HepG2 (cell line): Measurements from ENCODE around the gene CRLF1. TPM values are rescaled to one million over a fixed set of nuclear protein-coding genes. Genes with fewer than 3 reads are reported as not detected.
A peak's percentile ranks its signal among the peaks of the same experiment; 100 is the strongest.

Source experiments
- ATAC-seq: fragments of 200-7000 bp; cut with Tn5 transposase; 3 replicates; pipeline ENCODE4 v1.9.1; 2020; ENCODE audit warnings: mild to moderate bottlenecking, moderate library complexity
- BruUV-seq: library from RNA; stranded (reverse); fragments of 400-500 nt; replicated peaks from 2 replicates; lab custom pipeline; 2021; lab: Mats Ljungman, UMichigan
- CTCF ChIA-PET: fragments of 300-600 bp; formaldehyde crosslinking; extraction: SDS; loops from one replicate; lab custom pipeline; 2021; ENCODE audit warnings: low total read pairs, inconsistent platforms, low intra/inter-chr PET ratio; lab: Yijun Ruan, JAX
- POLR2A ChIA-PET: fragments of 350-600 bp; sonication (Branson Sonifier 250); formaldehyde crosslinking; loops from one replicate; lab custom pipeline; 2020; ENCODE audit warnings: antibody characterized with exemption, inconsistent platforms; lab: Yijun Ruan, JAX
- DNase-seq: peaks from one replicate; pipeline ENCODE4 v3.0.0-alpha.2; 2015; ENCODE audit warnings: low spot score
- FAIRE-seq: peaks from 3 replicates; lab custom pipeline; 2011; peaks lifted over from hg19 to GRCh38; lab: Jason Lieb, UNC
- H2AFZ ChIP-seq: one replicate; pipeline ENCODE4 v1.6.1; 2011; ENCODE audit warnings: low read length, inconsistent platforms
- H3K27ac ChIP-seq: fragments of 300-600 bp; 3 replicates; pipeline ENCODE4 v1.8.0; 2011; ENCODE audit warnings: mixed run types, mild to moderate bottlenecking, mixed read lengths, low read length, inconsistent platforms; ENCODE audit not compliant: insufficient read depth; ENCODE audit errors: extremely low read length
- H3K27me3 ChIP-seq, 2 experiments: fragments of 200-600 bp in 1 of 2; 2 replicates in 1 of 2; 3 replicates in 1 of 2; pipeline versions ENCODE4 v1.6.0 to v1.8.0; 2011; ENCODE audit warnings: low read length in 2 of 2, mild to moderate bottlenecking in 2 of 2, moderate library complexity in 2 of 2, inconsistent platforms in 1 of 2; ENCODE audit not compliant: insufficient read depth in 2 of 2, control insufficient read depth in 1 of 2
- H3K36me3 ChIP-seq, 2 experiments: fragments of 200-600 bp in 1 of 2; replicated peaks in 1 of 2; 2 replicates in 1 of 2; 3 replicates in 1 of 2; pipeline versions ENCODE4 v1.5.1 to v1.8.0; 2011; ENCODE audit warnings: low read length in 2 of 2, inconsistent platforms in 1 of 2; ENCODE audit not compliant: insufficient read depth in 2 of 2, control insufficient read depth in 1 of 2
- H3K4me1 ChIP-seq: 2 replicates; pipeline ENCODE4 v1.5.1; 2012; ENCODE audit warnings: low read length, inconsistent platforms; ENCODE audit not compliant: insufficient read depth
- H3K4me2 ChIP-seq: 2 replicates; pipeline ENCODE4 v1.6.0; 2011; ENCODE audit warnings: low read depth, low read length, inconsistent platforms
- H3K4me3 ChIP-seq, 3 experiments: fragments of 200-600 bp in 1 of 3; sonication (generic), shearing (Covaris generic) in 1 of 3; replicated peaks in 1 of 3; 2 replicates each; pipeline ENCODE4 v1.5.1; 2011 to 2016; ENCODE audit warnings: low read length in 3 of 3, inconsistent platforms in 2 of 3, low read depth in 2 of 3, mild to moderate bottlenecking in 2 of 3, control low read depth in 1 of 3, mixed read lengths in 1 of 3; ENCODE audit not compliant: insufficient read depth in 1 of 3
- H3K79me2 ChIP-seq: one replicate; pipeline ENCODE4 v1.6.1; 2011; ENCODE audit warnings: low read length, inconsistent platforms; ENCODE audit not compliant: insufficient read depth
- H3K9ac ChIP-seq: 2 replicates; pipeline ENCODE4 v1.6.0; 2011; ENCODE audit warnings: mild to moderate bottlenecking, low read depth, low read length, inconsistent platforms; ENCODE audit not compliant: insufficient read depth
- H3K9me3 ChIP-seq: 2 replicates; pipeline ENCODE4 v1.5.1; 2012; ENCODE audit warnings: mild to moderate bottlenecking, low read length
- H4K20me1 ChIP-seq: 2 replicates; pipeline ENCODE4 v1.6.0; 2011; ENCODE audit warnings: inconsistent platforms, mild to moderate bottlenecking, low read length, moderate library complexity; ENCODE audit not compliant: insufficient read depth
- ARHGAP35 ChIP-seq: sonication (generic); formaldehyde crosslinking; IDR thresholded peaks from 2 replicates; pipeline ENCODE4 v1.9.0; 2022; ENCODE audit warnings: mild to moderate bottlenecking, inconsistent platforms, moderate library complexity, missing genetic modification reagents, borderline replicate concordance
- CEBPG ChIP-seq: IDR thresholded peaks from 2 replicates; pipeline ENCODE4 v1.6.1; 2016
- CREB1 ChIP-seq, 2 experiments: fragments of 450-650 bp in 1 of 2; IDR thresholded peaks; 2 replicates each; pipeline ENCODE4 v1.6.1; 2016 to 2017; ENCODE audit warnings: control low read depth in 1 of 2, mild to moderate bottlenecking in 1 of 2, missing compliant biosample characterization in 1 of 2, missing genetic modification characterization in 1 of 2
- DMAP1 ChIP-seq: IDR thresholded peaks from 2 replicates; pipeline ENCODE4 v1.6.1; 2016
- HDAC2 ChIP-seq: sonication (generic); formaldehyde crosslinking; IDR thresholded peaks from 2 replicates; pipeline ENCODE4 v1.4.0; 2020; ENCODE audit warnings: missing genetic modification reagents
- KAT8 ChIP-seq: IDR thresholded peaks from 2 replicates; pipeline ENCODE4 v1.6.1; 2016; ENCODE audit warnings: missing genetic modification reagents, missing compliant biosample characterization
- MATR3 ChIP-seq: sonication (generic); formaldehyde crosslinking; IDR thresholded peaks from 2 replicates; pipeline ENCODE4 v1.4.0; 2020; ENCODE audit warnings: missing genetic modification reagents
- MAZ ChIP-seq, 2 experiments: sonication (generic) in 1 of 2; formaldehyde crosslinking in 1 of 2; IDR thresholded peaks; 2 replicates each; pipeline versions ENCODE4 v1.5.0 to v1.6.1; 2012 to 2020; ENCODE audit warnings: low read depth in 2 of 2, mild to moderate bottlenecking in 2 of 2, borderline replicate concordance in 1 of 2, improper control_type of control experiment in 1 of 2, low read length in 1 of 2, missing genetic modification reagents in 1 of 2, moderate library complexity in 1 of 2
- NCOA1 ChIP-seq: sonication (generic); formaldehyde crosslinking; IDR thresholded peaks from 2 replicates; pipeline ENCODE4 v1.9.0; 2021; ENCODE audit warnings: missing genetic modification reagents
- NCOR1 ChIP-seq: fragments of 200-600 bp; sonication (generic); IDR thresholded peaks from 2 replicates; pipeline ENCODE4 v1.7.0; 2017; ENCODE audit warnings: antibody characterized with exemption, low read length, borderline replicate concordance
- NONO ChIP-seq, 2 experiments: fragments of 450-650 bp in 1 of 2; sonication (generic) in 1 of 2; formaldehyde crosslinking in 1 of 2; IDR thresholded peaks in 1 of 2; conservative IDR thresholded peaks in 1 of 2; 2 replicates each; pipeline versions ENCODE4 v1.6.1 to v1.8.0; 2017 to 2022; ENCODE audit warnings: mild to moderate bottlenecking in 1 of 2, missing genetic modification reagents in 1 of 2, moderate library complexity in 1 of 2
- RXRB ChIP-seq: IDR thresholded peaks from 2 replicates; pipeline ENCODE4 v1.6.1; 2016; ENCODE audit warnings: borderline replicate concordance, missing genetic modification reagents, missing compliant biosample characterization
- SIN3A ChIP-seq: IDR thresholded peaks from 2 replicates; pipeline ENCODE4 v1.6.1; 2011; ENCODE audit warnings: low read depth, mild to moderate bottlenecking, control low read depth, low read length, borderline replicate concordance
- TAF1 ChIP-seq: sonication (generic); formaldehyde crosslinking; IDR thresholded peaks from 2 replicates; pipeline ENCODE4 v1.4.0; 2020; ENCODE audit warnings: missing genetic modification reagents
- ZBTB8A ChIP-seq: sonication (generic); formaldehyde crosslinking; IDR thresholded peaks from 2 replicates; pipeline ENCODE4 v1.4.0; 2020; ENCODE audit warnings: mild to moderate bottlenecking, low read depth, missing genetic modification reagents, borderline replicate concordance
- ZNF543 ChIP-seq: sonication (generic); formaldehyde crosslinking; IDR thresholded peaks from 2 replicates; pipeline ENCODE4 v1.4.0; 2020; ENCODE audit warnings: mild to moderate bottlenecking, missing genetic modification reagents
- ZNF564 ChIP-seq: sonication (generic); formaldehyde crosslinking; IDR thresholded peaks from 2 replicates; pipeline ENCODE4 v1.8.1; 2023; ENCODE audit warnings: mild to moderate bottlenecking, missing genetic modification reagents
- ZNF629 ChIP-seq: sonication (generic); formaldehyde crosslinking; conservative IDR thresholded peaks from 2 replicates; pipeline ENCODE4 v1.5.0; 2020; ENCODE audit warnings: missing genetic modification reagents
- ZNF761 ChIP-seq: sonication (generic); formaldehyde crosslinking; conservative IDR thresholded peaks from 2 replicates; pipeline ENCODE4 v1.4.0; 2020; ENCODE audit warnings: mild to moderate bottlenecking, missing genetic modification reagents
- WGBS: methylation state at CpG from one replicate; pipeline ENCODE4 v1.1.6; 2017; ENCODE audit warnings: low lambda C conversion rate; 5-methylcytosine and 5-hydroxymethylcytosine counted together
- in situ Hi-C: cut with HindIII; loops from 2 replicates; pipeline ENCODE4 v1.10.0; 2017; ENCODE audit warnings: low pct_unique_long_range_greater_than_20kb; ENCODE audit not compliant: extremely low pct_ligation_motif_present
- intact Hi-C: fragments of 100-400 bp; cut with micrococcal nuclease; formaldehyde crosslinking; loops from one replicate; pipeline ENCODE4 v1.10.0; 2022; ENCODE audit not compliant: unreplicated experiment
- polyA plus RNA-seq, 8 experiments: library from polyadenylated mRNA; depleted of rRNA in 3 of 8; stranded (reverse) in 7 of 8; unstranded in 1 of 8; fragments of >200 nt; fragmentation: Illumina TruSeq in 4 of 8; extraction: Trizol in 4 of 8; gene quantifications; 2 replicates each; pipeline versions ENCODE4 v1.2.1 to v1.2.3, GENCODE V29; 2011 to 2016; ENCODE audit warnings: low read depth in 4 of 8, missing spikeins in 1 of 8, mixed read lengths in 1 of 8; ENCODE audit not compliant: insufficient read depth in 1 of 8
- total RNA-seq, 5 experiments: library from RNA; depleted of rRNA; stranded (reverse); fragments of >200 nt; fragmentation: Illumina TruSeq; extraction: Trizol; gene quantifications; 2 replicates each; pipeline ENCODE4 v1.2.3, GENCODE V29; 2016; ENCODE audit warnings: low read depth in 1 of 5
- TF ChIP-seq, protein P1 (sequence below): sonication (generic); formaldehyde crosslinking; IDR thresholded peaks from 2 replicates; pipeline ENCODE4 v1.8.0; 2023; ENCODE audit warnings: mild to moderate bottlenecking, missing genetic modification reagents
- TF ChIP-seq, protein P2 (sequence below): fragments of 450-650 bp; IDR thresholded peaks from 2 replicates; pipeline ENCODE4 v1.6.1; 2017
- TF ChIP-seq, protein P3 (sequence below): sonication (generic); formaldehyde crosslinking; IDR thresholded peaks from 2 replicates; pipeline ENCODE4 v1.4.0; 2020; ENCODE audit warnings: missing genetic modification reagents

CRLF1 gene
- total and polyA plus RNA-seq, 2 of the 13 experiments (the other 11 are each of a cell fraction or from before 2014, with no cell fraction given): 217 to 296 TPM

DNA sequence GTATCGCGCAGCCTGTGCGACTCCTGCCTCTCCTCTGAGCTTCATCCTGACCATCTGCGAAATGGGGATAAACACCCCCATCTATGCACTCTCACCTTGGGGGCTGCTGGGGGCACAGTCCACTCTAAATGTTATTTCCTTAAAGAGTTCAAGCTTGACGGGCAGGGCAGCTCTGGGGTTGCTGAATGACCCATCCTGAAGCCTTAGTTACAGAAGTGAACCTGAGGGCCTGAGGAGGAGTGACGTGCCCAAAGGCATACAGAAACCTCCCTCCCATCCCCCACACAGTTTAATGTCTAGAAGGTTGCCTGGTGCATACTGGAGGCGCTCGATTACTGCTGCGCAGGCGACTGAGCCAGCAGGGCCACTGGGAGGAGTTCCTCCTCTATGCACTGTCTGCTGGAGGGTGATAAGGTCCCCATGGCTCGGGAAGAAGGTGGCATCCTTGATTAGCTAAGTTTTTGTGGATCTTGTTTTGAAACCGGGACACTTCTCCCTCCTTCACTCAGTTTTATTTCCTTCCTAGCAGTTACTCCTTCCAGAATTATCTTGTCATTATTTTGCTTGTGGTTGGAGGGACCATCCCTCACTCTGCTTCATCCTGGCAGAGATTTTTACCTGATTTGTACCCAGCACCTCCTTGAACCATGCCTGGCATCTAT lies 62.7 kb downstream of the CRLF1 start:
- POLR2A ChIA-PET: interaction anchor here (2.2 to 2.7 kb wide), 2 partner anchors 14 to 44 kb away, joined by 7 to 13 read pairs; partner anchors contain the start of genes KXD1 and REX1BD
- H3K9me3 ChIP-seq: no peaks in the 10 kb centered on the region
- no peak for FAIRE-seq
- H4K20me1 ChIP-seq: no peaks in the 10 kb centered on the region
- in situ Hi-C loops (no loop called here), intact Hi-C loops (loop anchor here (2.0 kb wide), 1 partner anchor 13 kb away; the partner anchor contains the start of gene KXD1)
- peak; percentile 23 for DNase-seq
- no peak overlapping the region for H2AFZ ChIP-seq
- H3K36me3 ChIP-seq: peaks cover 5 to 16% of the 10 kb centered on the region in 2 experiments
- BruUV-seq: no TSS peak
- CTCF ChIA-PET: no interaction called here
- ATAC-seq: peak; percentile 49
- H3K4me3 ChIP-seq: peak overlapping the region; percentile 65 to 90 (median 81)
- H3K9ac ChIP-seq: peak overlapping the region; percentile 56; the same call in 1 of the 2 replicates
- H3K4me1 ChIP-seq: peaks cover 37% of the 10 kb centered on the region
- H3K27ac ChIP-seq: no peak overlapping the region
- 2% methylated on average over 7 of the region's 12 CpGs for WGBS
- H3K4me2 ChIP-seq: peak overlapping the region; percentile 97
- peaks cover 9% of the 10 kb centered on the region for H3K79me2 ChIP-seq
- no peaks in the 10 kb centered on the region; a peak in 1 of 5 replicates for H3K27me3 ChIP-seq
- TF ChIP-seq ZNF564 (CRISPR knock-in tag) (no peak), HDAC2 (CRISPR knock-in tag) (no peak), TAF1 (CRISPR knock-in tag) (no peak), CREB1 (IDR thresholded peaks at IDR 0.05) (no peak), CREB1 (CRISPR knock-in tag; IDR thresholded peaks at IDR 0.05) (no peak), ZNF761 (CRISPR knock-in tag) (no peak), KAT8 (no peak), CEBPG (CRISPR knock-in tag) (no peak), ARHGAP35 (CRISPR knock-in tag) (no peak), MAZ (IDR thresholded peaks at IDR 0.05; ENCODE audit: borderline replicate concordance, low read depth, low read length) (no peak), MAZ (CRISPR knock-in tag; IDR thresholded peaks at IDR 0.05; ENCODE audit: low read depth) (no peak), NCOR1 (no peak), ZBTB8A (no peak), RXRB (CRISPR knock-in tag) (no peak), DMAP1 (CRISPR knock-in tag) (no peak), NONO (IDR thresholded peaks at IDR 0.05) (no peak), NONO (CRISPR knock-in tag; conservative IDR thresholded peaks at IDR 0.05) (0 out of 2 replicates have a peak, but pooled peaks have one; percentile 23), ZNF629 (CRISPR knock-in tag) (peak; percentile 82), ZNF543 (CRISPR knock-in tag) (no peak), NCOA1 (CRISPR knock-in tag) (no peak), SIN3A (no peak), MATR3 (CRISPR knock-in tag) (no peak)
- TF ChIP-seq, protein P1, sequence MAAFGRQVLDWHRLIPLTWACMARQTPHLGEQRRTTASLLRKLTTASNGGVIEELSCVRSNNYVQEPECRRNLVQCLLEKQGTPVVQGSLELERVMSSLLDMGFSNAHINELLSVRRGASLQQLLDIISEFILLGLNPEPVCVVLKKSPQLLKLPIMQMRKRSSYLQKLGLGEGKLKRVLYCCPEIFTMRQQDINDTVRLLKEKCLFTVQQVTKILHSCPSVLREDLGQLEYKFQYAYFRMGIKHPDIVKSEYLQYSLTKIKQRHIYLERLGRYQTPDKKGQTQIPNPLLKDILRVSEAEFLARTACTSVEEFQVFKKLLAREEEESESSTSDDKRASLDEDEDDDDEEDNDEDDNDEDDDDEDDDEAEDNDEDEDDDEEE (CRISPR knock-in tag): no peak
- TF ChIP-seq, protein P2, sequence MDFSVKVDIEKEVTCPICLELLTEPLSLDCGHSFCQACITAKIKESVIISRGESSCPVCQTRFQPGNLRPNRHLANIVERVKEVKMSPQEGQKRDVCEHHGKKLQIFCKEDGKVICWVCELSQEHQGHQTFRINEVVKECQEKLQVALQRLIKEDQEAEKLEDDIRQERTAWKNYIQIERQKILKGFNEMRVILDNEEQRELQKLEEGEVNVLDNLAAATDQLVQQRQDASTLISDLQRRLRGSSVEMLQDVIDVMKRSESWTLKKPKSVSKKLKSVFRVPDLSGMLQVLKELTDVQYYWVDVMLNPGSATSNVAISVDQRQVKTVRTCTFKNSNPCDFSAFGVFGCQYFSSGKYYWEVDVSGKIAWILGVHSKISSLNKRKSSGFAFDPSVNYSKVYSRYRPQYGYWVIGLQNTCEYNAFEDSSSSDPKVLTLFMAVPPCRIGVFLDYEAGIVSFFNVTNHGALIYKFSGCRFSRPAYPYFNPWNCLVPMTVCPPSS: no peak
- TF ChIP-seq, protein P3, sequence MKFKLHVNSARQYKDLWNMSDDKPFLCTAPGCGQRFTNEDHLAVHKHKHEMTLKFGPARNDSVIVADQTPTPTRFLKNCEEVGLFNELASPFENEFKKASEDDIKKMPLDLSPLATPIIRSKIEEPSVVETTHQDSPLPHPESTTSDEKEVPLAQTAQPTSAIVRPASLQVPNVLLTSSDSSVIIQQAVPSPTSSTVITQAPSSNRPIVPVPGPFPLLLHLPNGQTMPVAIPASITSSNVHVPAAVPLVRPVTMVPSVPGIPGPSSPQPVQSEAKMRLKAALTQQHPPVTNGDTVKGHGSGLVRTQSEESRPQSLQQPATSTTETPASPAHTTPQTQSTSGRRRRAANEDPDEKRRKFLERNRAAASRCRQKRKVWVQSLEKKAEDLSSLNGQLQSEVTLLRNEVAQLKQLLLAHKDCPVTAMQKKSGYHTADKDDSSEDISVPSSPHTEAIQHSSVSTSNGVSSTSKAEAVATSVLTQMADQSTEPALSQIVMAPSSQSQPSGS: no peak
